GM19351 (cell line): ENCODE measurements around the gene PSG1.
"Not testable (repeated sequence)": the region's sequence is repeated elsewhere in the genome, so short reads cannot be mapped to it uniquely, and the experiment has no call there.

Source experiments
- ATAC-seq: cut with Tn5 transposase; IDR thresholded peaks from one replicate; pipeline ENCODE4 v1.9.1; 2021; ENCODE audit warnings: mild to moderate bottlenecking, moderate library complexity; ENCODE audit not compliant: unreplicated experiment

Gene PSG1

DNA sequence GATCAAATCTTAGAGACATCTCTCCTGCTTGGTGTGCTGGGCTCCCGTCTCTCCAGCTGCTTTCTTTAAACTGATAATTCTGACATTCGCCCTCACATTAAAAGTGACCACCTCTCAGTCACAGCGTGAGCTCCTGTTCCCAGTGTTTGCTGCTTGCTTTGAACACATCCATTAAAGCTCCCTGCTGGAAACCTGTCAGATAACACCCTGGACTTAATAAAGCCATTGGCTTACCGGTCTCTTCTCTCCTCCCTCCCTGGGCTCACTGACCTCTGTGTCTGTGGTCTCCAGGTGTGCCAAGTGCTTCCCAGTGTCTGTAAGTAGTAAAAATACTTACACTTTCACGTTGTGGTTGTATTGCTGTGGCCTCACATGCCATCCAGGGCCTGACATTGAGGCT, 2.5 kb upstream of the PSG1 start:
- not testable (repeated sequence) for ATAC-seq

DNA sequence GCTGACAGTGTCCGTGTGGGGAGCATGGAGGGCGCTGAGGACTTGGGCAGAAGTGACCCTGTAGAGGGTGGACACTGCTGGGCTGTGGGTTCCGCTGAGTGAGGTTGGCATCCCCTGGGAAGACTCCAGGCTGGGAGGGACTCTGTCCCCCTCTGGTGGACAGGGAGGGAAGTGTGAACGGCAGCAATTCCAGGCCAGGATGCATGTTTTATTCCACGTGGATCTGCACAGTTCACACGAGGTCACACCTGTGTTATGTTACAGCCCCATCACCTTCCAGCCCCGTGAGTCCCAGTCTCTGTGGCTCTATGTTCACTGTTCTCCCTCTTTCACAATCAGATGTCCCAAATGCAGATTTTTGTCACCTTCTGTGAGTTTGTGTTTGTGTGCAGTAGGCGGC, 1.8 kb upstream of the PSG1 start:
- ATAC-seq, result not testable (repeated sequence)

DNA sequence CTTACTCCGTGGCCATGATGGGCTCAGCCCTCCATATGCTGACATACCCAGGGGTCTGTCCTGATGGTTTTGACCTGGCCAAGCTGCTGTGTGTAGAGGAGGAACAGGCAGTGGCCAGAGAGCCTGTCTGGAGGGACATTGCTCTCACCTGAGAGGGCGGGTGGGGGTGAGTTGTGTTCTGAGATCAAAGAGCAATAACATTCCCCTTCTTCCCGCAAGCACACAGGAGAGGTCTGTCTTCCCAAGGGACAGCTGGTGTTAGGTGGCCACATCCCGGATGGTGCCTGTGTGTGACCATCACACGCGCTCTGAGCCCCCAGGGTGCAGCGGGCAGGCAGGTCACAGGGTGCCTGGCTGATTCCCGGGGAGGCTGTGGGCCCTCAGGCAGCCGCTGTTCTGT, 1.1 kb upstream of the PSG1 start:
- ATAC-seq, result not testable (repeated sequence)

DNA sequence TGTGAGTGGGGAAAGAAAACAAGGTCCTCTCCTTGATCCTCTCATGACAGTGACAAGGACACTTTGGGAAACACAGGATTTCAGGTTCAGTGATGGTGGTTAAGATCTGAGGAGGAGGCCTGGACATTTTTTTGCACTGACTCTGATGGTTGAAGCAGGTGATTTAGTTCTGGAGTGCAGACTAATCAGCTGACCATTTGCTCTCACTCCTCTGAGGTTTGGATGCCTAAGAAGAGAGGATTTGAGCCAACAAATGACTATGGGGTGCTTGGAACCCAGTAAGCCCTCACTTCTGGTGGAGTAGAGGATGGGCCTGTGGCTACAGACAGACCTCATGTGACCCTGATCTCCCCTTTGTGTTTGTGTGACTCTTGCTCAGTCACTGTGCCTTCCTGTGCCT, 2.9 kb downstream of the PSG1 start:
- ATAC-seq, result not testable (repeated sequence)

DNA sequence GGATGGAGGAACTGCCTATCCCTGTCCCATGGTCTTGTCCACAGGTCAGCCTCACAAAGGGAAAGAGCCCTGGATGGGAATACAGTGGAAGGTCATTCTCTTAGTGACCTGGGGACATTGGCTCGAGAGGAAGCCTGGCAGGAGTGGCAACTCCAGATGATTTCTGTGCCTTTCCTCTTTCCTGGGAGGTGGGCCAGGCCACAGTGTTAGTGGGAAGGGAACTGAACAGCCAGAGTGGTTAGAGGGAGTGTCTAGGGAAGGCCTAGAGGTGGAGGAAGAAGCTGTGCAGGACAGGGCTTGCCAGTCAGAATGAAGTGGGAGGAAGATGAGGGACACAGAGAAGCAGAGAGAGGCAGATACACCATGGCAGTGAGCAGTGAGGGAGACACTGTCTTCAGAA, 3.6 kb downstream of the PSG1 start:
- ATAC-seq, result not testable (repeated sequence)

DNA sequence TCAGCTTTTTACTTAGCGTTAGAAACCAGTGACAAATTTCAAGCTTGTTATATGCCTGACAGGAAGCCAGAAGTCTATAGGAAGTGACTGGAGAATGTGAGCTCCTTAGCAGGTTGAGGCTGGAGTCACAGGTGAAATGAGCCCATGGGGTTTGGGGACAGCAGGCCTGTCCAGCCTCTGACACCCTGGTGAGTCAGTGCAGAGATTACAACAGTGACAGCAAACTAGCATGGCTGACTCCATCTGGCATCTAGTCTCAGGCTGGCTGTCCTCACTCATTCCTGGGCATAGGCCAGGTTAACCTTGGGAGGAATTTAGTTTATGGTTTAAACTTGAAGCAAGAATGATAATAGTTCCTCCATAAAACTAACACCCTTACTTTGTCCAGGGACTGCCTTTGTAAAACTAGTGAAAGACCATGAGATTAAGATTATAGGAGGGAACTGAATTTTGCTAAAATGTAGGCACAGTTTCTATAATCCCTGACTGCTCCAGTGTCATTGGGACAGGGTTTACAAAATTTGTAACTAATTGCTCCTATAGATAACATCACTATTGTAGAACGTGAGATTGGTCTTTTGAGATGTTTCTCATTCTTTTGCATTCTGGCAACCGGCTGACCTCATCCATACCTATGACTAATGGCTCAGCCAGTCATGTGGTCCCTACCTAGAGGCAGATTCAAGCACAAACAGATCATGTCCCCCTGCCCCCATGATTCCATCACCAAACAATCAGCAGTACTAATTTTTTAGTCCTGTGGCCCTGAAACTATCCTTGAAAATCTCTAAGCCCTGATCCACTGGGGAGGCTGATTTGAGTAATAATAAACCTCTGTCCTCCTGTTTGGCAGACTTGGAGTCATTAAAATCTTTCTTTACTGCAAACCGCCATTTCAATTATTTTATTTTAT, 4.4 kb downstream of the PSG1 start:
- ATAC-seq, result not testable (repeated sequence)

DNA sequence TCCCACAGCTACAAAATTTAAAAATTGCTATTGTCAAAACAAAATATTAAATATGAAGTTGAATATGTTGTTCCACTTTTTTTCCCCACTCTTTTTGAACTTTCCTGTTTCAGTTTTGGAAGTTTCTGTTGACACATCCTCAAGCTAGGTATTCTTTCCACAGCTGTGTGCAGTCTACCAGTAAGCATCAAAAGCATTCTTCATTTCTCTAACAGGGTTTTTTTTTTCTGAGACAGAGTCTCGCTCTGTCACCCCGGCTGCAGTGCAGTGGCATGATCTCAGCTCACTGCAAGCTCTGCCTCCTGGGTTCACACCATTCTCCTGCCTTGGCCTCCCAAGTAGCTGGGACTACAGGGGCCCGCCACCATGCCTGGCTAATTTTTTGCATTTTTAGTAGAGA, 5.4 kb downstream of the PSG1 start:
- ATAC-seq, result not testable (repeated sequence)

DNA sequence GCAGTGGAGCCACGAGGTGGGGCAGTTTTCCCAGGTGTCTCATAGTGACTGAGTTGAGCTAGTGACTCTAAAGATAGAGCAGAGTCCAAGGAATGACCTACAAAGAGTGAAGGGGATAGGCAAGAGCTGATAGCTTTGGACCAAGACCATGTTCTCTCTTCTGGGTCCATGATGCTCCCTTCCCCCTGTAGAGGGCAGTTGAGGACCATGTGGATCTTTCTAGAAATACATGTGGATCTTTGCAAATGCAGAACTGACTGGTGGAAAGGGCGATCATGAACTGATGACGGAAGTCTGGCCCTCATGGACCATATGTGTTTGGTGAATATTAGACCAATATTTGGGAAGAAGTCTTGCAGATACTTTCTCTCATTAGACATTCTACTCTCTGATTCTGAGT, 6.9 kb downstream of the PSG1 start:
- no peak for ATAC-seq

DNA sequence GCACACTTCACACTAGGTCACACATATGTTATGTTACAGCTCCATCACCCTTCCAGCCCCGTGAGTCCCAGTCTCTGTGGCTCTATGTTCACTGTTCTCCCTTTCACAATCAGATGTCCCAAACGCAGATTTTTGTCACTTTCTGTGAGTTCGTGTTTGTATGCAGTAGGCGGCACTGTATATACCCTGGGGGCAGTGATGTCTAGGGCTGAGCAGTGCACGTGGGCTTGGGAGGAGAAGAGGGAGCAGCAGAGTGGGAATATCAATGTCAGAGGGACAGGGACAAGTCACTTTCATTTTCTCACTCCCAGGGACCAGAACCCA, 22.0 kb downstream of the PSG1 start:
- ATAC-seq, result no peak

DNA sequence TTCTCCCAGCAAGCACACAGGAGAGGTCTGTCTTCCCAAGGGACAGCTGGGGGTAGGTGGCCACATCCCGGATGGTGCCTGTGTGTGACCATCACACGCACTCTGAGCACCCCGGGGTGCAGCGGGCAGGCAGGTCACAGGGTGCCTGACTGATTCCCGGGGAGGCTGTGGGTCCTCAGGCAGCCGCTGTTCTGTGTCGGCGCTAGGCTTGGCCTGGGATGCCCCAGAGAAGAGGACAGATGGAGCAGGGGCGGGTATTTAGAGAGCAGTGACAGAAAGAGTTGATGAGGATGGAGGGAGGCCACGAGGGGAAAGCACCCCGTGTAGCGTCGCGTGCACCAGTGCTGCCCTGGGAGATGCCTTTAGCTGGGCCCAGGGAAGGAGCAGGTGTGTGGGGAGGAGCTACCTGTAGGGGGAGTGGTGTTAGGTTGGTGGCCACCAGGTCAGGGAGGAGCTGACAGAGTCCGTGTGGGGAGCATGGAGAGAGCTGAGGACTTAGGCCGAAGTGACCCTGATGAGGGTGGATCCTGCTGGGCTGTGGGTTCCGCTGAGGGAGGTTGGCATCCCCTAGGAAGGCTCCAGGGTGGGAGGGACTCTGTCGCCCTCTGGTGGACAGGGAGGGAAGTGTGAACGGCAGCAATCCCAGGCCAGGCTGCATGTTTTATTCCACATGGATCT, 22.5 kb downstream of the PSG1 start:
- ATAC-seq, result not testable (repeated sequence)

DNA sequence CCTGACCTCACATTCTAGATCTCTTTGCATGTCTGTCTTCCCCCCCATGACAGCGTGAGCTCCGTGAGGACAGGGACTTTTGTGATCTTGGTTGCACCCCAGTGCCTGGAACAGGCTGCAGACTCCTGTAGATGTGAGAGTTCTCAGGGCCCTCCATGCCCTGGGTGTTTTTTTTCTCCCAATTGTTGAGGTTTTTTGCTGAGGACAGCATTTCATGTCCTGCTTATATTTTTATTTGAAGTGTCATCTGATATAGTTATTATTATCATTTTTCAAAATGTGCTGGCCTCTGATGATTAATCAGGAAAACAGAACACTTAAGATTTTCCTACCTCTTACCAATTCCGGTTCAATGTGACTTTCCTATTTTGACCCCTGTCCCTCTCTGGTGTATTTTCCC, 24.8 kb downstream of the PSG1 start:
- not testable (repeated sequence) for ATAC-seq

DNA sequence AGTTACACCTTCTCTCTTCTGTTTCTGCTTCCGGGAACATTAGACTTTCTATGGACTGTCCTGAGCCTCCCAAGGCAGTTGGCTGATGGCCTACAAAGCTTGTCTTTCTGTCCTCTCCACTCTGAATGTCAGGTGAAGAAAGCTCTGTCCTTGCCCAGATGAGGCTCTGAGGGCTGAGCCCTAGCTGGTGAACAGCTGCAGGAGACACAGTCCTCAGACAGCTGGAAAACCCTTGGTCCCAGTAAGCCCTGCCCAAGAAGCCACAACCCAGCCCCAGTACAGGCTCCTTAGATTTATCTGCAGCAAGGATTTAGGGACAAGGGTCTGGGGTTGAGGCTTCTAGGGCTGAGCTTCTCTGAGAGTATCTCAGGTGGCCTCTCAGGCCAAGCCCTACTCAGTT, 26.3 kb downstream of the PSG1 start:
- not testable (repeated sequence) for ATAC-seq

DNA sequence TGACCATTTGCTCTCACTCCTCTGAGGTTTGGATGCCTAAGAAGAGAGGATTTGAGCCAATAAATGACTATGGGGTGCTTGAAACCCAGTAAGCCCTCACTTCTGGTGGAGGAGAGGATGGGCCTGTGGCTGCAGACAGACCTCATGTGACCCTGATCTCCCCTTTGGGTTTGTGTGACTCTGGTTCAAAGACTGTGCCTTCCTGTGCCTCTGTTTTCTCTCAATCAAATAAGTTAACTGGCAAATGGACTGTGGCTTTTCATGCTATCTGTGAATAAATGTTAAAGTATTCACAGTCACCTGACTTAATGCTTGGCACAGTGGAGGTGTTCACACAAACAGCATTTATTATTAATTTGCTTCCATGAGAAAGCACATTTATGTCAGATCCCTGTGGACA, 26.7 kb downstream of the PSG1 start:
- ATAC-seq, result not testable (repeated sequence)

DNA sequence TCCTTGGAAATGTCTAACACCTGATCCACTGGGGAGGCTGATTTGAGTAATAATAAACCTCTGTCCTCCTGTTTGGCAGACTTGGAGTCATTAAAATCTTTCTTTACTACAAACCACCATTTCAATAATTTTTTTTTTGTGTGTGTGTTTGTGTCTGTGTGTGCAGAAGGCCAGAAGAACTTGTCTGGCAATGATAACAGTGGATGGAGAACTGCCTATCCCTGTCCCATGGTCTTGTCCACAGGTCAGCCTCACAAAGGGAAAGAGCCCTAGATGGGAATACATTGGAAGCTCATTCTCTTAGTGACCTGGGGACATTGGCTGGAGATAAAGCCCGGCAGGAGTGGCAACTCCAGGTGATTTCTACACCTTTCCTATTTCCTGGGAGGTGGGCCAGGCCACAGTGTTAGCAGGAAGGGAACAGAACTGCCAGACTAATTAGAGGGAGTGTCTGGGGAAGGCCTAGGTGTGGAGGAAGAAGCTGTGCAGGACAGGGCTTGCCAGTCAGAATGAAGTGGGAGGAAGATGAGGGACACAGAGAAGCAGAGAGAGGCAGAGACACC, 27.7 kb downstream of the PSG1 start:
- ATAC-seq, result not testable (repeated sequence)

DNA sequence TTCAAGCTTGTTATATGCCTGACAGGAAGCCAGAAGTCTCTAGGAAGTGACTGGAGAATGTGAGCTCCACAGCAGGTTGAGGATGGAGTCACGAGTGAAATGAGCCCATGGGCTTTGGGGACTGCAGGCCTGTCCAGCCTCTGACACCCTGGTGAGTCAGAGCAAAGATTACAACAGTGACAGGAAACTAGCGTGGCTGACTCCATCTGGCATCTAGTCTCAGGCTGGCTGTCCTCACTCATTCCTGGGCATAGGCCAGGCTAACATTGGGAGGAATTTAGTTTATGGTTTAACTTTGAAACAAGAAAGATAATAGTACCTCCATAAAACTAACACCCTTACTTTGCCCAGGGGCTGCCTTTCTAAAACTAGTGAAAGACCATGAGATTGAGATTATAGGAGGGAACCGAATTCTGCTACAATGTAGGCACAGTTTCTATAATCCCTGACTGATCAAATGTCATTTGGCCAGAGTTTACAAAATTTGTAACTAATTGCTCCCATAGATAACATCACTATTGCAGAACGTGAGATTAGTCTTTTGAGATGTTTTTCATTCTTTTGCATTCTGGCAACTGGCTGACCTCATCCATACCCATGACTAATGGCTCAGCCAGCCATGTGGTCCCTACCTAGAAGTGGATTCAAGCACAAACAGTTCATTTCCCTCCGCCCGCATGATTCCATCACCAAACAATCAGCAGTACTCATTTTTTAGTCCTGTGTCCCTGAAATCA, 28.4 kb downstream of the PSG1 start:
- no peak for ATAC-seq

DNA sequence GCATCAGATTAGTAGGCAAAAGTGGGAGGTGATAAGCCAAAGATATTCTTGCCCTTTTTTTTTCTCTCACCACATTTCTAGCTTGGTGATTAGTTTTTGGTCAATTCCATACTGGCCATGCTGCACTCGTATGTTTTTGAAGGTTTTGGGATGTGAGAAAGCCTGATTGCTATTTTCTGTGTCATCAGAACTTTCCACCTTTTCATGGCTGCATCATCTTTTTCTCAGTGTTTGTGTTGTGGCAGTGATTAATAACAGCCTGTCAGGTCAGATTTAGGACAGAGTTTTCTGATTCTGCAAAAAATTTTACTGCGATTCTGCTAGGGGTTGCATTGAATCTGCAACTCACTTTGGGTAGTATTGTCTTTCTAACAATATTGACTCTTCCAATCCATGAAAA, 32.9 kb downstream of the PSG1 start:
- ATAC-seq, result no peak

DNA sequence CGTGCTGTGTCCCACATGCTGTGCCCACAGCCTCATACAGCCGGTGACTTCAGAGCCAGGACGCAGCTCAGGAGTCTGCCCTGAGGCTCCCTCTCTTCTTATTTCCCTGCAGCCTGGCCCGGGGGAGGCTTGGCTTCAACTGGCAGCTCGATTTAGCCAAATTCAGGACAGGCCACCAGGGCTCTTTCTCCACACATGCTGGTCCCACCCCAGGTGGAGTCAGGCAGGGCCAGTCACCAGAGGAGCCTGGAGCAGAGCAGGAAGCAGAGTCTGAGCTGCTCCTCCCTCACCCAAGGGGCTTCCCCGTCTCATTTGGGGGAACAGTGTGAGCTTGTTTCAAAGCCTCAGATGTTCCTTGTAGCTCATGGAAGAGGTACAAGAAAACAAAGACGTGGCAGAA, 35.9 kb downstream of the PSG1 start:
- not testable (repeated sequence) for ATAC-seq

DNA sequence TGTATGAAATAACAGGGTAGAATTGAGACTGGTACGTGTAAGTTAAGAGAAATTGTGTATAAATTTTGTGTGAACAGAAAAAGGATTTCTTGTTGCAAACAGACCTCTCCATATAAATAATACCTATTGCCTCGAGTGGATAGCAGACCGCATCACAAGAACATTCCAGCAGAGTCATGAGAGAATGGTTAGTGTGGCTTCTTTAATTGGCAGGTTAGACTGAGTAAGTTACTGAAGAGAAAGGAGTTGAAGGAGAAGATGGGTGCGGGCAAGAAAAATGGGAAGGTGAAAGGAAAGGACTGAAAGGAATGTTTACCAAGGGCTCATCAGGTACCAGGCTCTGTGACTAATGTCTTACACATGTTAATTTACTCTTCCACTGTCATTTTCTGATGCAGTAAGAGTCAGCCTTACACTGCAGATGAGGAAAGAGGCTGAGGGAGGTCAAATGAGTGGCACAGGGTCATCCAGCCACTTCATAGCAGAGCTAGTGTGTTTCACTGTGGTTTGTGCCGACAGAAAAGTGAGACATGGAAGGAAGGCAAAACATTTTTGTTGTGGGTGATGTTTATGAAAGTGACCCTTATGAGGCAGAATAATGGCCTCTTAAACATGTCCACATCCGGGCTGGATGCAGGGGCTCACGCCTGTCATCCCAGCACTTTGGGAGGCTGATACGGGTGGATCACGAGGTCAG, 46.6 kb downstream of the PSG1 start:
- not testable (repeated sequence) for ATAC-seq

DNA sequence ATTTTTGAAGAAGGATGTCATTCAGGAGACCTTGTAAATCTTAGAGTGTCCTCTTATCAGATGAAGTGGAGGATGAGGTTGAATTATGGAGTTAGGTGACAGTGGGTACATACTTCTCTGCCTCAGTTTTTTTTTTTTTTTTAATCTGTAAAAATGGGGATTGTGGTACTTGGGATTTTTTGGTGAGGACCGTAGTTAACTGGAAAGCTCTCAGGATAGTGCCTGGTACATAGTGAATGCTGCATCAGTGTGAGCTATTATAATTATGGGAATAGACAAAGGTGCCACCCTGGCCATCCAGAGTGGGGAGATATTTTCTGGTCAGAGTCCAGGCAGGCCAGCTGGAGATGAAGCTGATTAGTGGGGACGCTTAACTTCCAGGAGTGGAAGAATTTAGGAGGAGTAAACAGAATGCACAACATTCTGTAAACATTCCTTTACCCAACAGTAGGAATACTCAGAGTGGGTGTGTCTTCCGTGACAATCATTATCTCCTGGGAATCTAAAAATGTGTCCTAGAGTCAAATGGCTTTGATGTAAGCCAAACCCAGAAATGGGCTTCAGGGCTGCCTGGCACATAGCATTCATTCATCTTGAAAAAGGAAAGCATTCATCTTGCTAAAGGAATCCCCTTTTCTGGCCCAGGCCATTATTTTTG, 47.4 kb downstream of the PSG1 start:
- not testable (repeated sequence) for ATAC-seq
